ENCODE data around the gene SLC25A42.

SLC25A42 gene

GRCh38 chr19:19077103-19077502, 13.3 kb downstream of the SLC25A42 start:
- H3K27ac ChIP-seq (ENCODE audit: insufficient read depth in 1 of 2, low read depth in 1 of 2, low read length in 2 of 2, poor library complexity in 1 of 2, severe bottlenecking in 2 of 2): no peak overlapping the region
- no peaks in the 10 kb centered on the region for H3K27me3 ChIP-seq (replicated peaks in 2 of 5; ENCODE audit: control insufficient read depth in 4 of 5, insufficient read depth in 5 of 5, low read length in 4 of 5)
- no peak for DNase-seq
- H3K4me3 ChIP-seq (ENCODE audit: control insufficient read depth in 1 of 7, extremely low read depth in 1 of 7, insufficient read depth in 4 of 7, low read depth in 2 of 7, low read length in 6 of 7): no peak overlapping the region
- H3K36me3 ChIP-seq (ENCODE audit: control insufficient read depth in 4 of 4, insufficient read depth in 4 of 4, low read length in 3 of 4): peaks cover 0 to 4% (median 2%) of the 10 kb centered on the region in 4 experiments
- peaks cover 0 to 4% (median 0%) of the 10 kb centered on the region in 4 experiments for H3K4me1 ChIP-seq (ENCODE audit: control extremely low read depth in 1 of 4, control insufficient read depth in 4 of 4, insufficient read depth in 4 of 4, low read length in 3 of 4)
- no peaks in the 10 kb centered on the region for H3K9me3 ChIP-seq (ENCODE audit: control extremely low read depth in 1 of 5, control insufficient read depth in 4 of 5, insufficient read depth in 2 of 5, low read depth in 1 of 5, low read length in 4 of 5)
- CTCF ChIA-PET: interaction anchor here (0.9 kb wide), 1 partner anchor 31 kb away, joined by 3 read pairs; no protein-coding TSS in a partner anchor
- POLR2A ChIA-PET: no interaction called here
- 98% methylated on average over 5 of the region's 7 CpGs for WGBS (ENCODE audit: insufficient coverage)

- no CpG with 5 or more reads among the region's 6 CpGs for WGBS (ENCODE audit: insufficient coverage)
- H3K27ac ChIP-seq (ENCODE audit: insufficient read depth in 1 of 2, low read depth in 1 of 2, low read length in 2 of 2, poor library complexity in 1 of 2, severe bottlenecking in 2 of 2): no peak overlapping the region
- peaks cover 0 to 3% (median 0%) of the 10 kb centered on the region in 4 experiments for H3K36me3 ChIP-seq (ENCODE audit: control insufficient read depth in 4 of 4, insufficient read depth in 4 of 4, low read length in 3 of 4)
- DNase-seq: no peak
- ChIA-PET POLR2A (no interaction called here), CTCF (no interaction called here)
- no peaks in the 10 kb centered on the region for H3K27me3 ChIP-seq (replicated peaks in 2 of 5; ENCODE audit: control insufficient read depth in 4 of 5, insufficient read depth in 5 of 5, low read length in 4 of 5)
- H3K4me1 ChIP-seq (ENCODE audit: control extremely low read depth in 1 of 4, control insufficient read depth in 4 of 4, insufficient read depth in 4 of 4, low read length in 3 of 4): peaks cover 0 to 4% (median 0%) of the 10 kb centered on the region in 4 experiments
- H3K9me3 ChIP-seq (ENCODE audit: control extremely low read depth in 1 of 5, control insufficient read depth in 4 of 5, insufficient read depth in 2 of 5, low read depth in 1 of 5, low read length in 4 of 5): no peaks in the 10 kb centered on the region
- H3K4me3 ChIP-seq (ENCODE audit: control insufficient read depth in 1 of 7, extremely low read depth in 1 of 7, insufficient read depth in 4 of 7, low read depth in 2 of 7, low read length in 6 of 7): no peak overlapping the region
Measured at GRCh38 chr19:19078801-19079200, 15.0 kb downstream of the SLC25A42 start.

GRCh38 chr19:19079571-19079970, 15.8 kb downstream of the SLC25A42 start:
- ChIA-PET CTCF (no interaction called here), POLR2A (no interaction called here)
- H3K4me1 ChIP-seq (ENCODE audit: control extremely low read depth in 1 of 4, control insufficient read depth in 4 of 4, insufficient read depth in 4 of 4, low read length in 3 of 4): no peaks in the 10 kb centered on the region
- peaks cover 0 to 3% (median 0%) of the 10 kb centered on the region in 4 experiments for H3K36me3 ChIP-seq (ENCODE audit: control insufficient read depth in 4 of 4, insufficient read depth in 4 of 4, low read length in 3 of 4)
- no peak for DNase-seq
- H3K9me3 ChIP-seq (ENCODE audit: control extremely low read depth in 1 of 5, control insufficient read depth in 4 of 5, insufficient read depth in 2 of 5, low read depth in 1 of 5, low read length in 4 of 5): no peaks in the 10 kb centered on the region
- H3K27me3 ChIP-seq (replicated peaks in 2 of 5; ENCODE audit: control insufficient read depth in 4 of 5, insufficient read depth in 5 of 5, low read length in 4 of 5): no peaks in the 10 kb centered on the region
- H3K27ac ChIP-seq (ENCODE audit: insufficient read depth in 1 of 2, low read depth in 1 of 2, low read length in 2 of 2, poor library complexity in 1 of 2, severe bottlenecking in 2 of 2): no peak overlapping the region
- WGBS (ENCODE audit: insufficient coverage): no CpG with 5 or more reads among the region's 1 CpG
- no peak overlapping the region for H3K4me3 ChIP-seq (ENCODE audit: control insufficient read depth in 1 of 7, extremely low read depth in 1 of 7, insufficient read depth in 4 of 7, low read depth in 2 of 7, low read length in 6 of 7)

GRCh38 chr19:19081642-19082151, 17.9 kb downstream of the SLC25A42 start:
- CTCF ChIA-PET: no interaction called here

GRCh38 chr19:19083413-19084178, 19.8 kb downstream of the SLC25A42 start:
- H3K9me3 ChIP-seq (ENCODE audit: control extremely low read depth in 1 of 5, control insufficient read depth in 4 of 5, insufficient read depth in 2 of 5, low read depth in 1 of 5, low read length in 4 of 5): no peaks in the 10 kb centered on the region
- WGBS (ENCODE audit: insufficient coverage): 95% methylated on average over 7 of the region's 10 CpGs
- no peak for DNase-seq
- no peak overlapping the region for H3K4me3 ChIP-seq (ENCODE audit: control insufficient read depth in 1 of 7, extremely low read depth in 1 of 7, insufficient read depth in 4 of 7, low read depth in 2 of 7, low read length in 6 of 7)
- POLR2A ChIA-PET: no interaction called here
- CTCF ChIA-PET: no interaction called here
- H3K4me1 ChIP-seq (ENCODE audit: control extremely low read depth in 1 of 4, control insufficient read depth in 4 of 4, insufficient read depth in 4 of 4, low read length in 3 of 4): no peaks in the 10 kb centered on the region
- no peak overlapping the region for H3K27ac ChIP-seq (ENCODE audit: insufficient read depth in 1 of 2, low read depth in 1 of 2, low read length in 2 of 2, poor library complexity in 1 of 2, severe bottlenecking in 2 of 2)
- H3K36me3 ChIP-seq (ENCODE audit: control insufficient read depth in 4 of 4, insufficient read depth in 4 of 4, low read length in 3 of 4): no peaks in the 10 kb centered on the region
- no peaks in the 10 kb centered on the region for H3K27me3 ChIP-seq (replicated peaks in 2 of 5; ENCODE audit: control insufficient read depth in 4 of 5, insufficient read depth in 5 of 5, low read length in 4 of 5)

More at GRCh38 chr19:19081642-19082151, 17.9 kb downstream of the SLC25A42 start:
- POLR2A ChIA-PET: interaction anchor here (1.1 kb wide), 1 partner anchor 18 kb away, joined by 3 read pairs; no protein-coding TSS in a partner anchor
- WGBS (ENCODE audit: insufficient coverage): 94% methylated on average over 15 of the region's 16 CpGs
- no peak for DNase-seq
- no peaks in the 10 kb centered on the region for H3K9me3 ChIP-seq (ENCODE audit: control extremely low read depth in 1 of 5, control insufficient read depth in 4 of 5, insufficient read depth in 2 of 5, low read depth in 1 of 5, low read length in 4 of 5)
- no peaks in the 10 kb centered on the region for H3K4me1 ChIP-seq (ENCODE audit: control extremely low read depth in 1 of 4, control insufficient read depth in 4 of 4, insufficient read depth in 4 of 4, low read length in 3 of 4)
- H3K4me3 ChIP-seq (ENCODE audit: control insufficient read depth in 1 of 7, extremely low read depth in 1 of 7, insufficient read depth in 4 of 7, low read depth in 2 of 7, low read length in 6 of 7): no peak overlapping the region
- no peak overlapping the region for H3K27ac ChIP-seq (ENCODE audit: insufficient read depth in 1 of 2, low read depth in 1 of 2, low read length in 2 of 2, poor library complexity in 1 of 2, severe bottlenecking in 2 of 2)
- H3K36me3 ChIP-seq (ENCODE audit: control insufficient read depth in 4 of 4, insufficient read depth in 4 of 4, low read length in 3 of 4): no peaks in the 10 kb centered on the region
- no peaks in the 10 kb centered on the region for H3K27me3 ChIP-seq (replicated peaks in 2 of 5; ENCODE audit: control insufficient read depth in 4 of 5, insufficient read depth in 5 of 5, low read length in 4 of 5)

GRCh38 chr19:19087676-19088075, 23.9 kb downstream of the SLC25A42 start:
- H3K9me3 ChIP-seq (ENCODE audit: control extremely low read depth in 1 of 5, control insufficient read depth in 4 of 5, insufficient read depth in 2 of 5, low read depth in 1 of 5, low read length in 4 of 5): no peaks in the 10 kb centered on the region
- H3K36me3 ChIP-seq (ENCODE audit: control insufficient read depth in 4 of 4, insufficient read depth in 4 of 4, low read length in 3 of 4): peaks cover 0 to 2% (median 0%) of the 10 kb centered on the region in 4 experiments
- DNase-seq: no peak
- CTCF ChIA-PET: no interaction called here
- H3K4me3 ChIP-seq (ENCODE audit: control insufficient read depth in 1 of 7, extremely low read depth in 1 of 7, insufficient read depth in 4 of 7, low read depth in 2 of 7, low read length in 6 of 7): no peak overlapping the region
- no peaks in the 10 kb centered on the region for H3K27me3 ChIP-seq (replicated peaks in 2 of 5; ENCODE audit: control insufficient read depth in 4 of 5, insufficient read depth in 5 of 5, low read length in 4 of 5)
- POLR2A ChIA-PET: no interaction called here
- no peaks in the 10 kb centered on the region for H3K4me1 ChIP-seq (ENCODE audit: control extremely low read depth in 1 of 4, control insufficient read depth in 4 of 4, insufficient read depth in 4 of 4, low read length in 3 of 4)
- 100% methylated on average over 2 of the region's 2 CpGs for WGBS (ENCODE audit: insufficient coverage)
- no peak overlapping the region for H3K27ac ChIP-seq (ENCODE audit: insufficient read depth in 1 of 2, low read depth in 1 of 2, low read length in 2 of 2, poor library complexity in 1 of 2, severe bottlenecking in 2 of 2)

GRCh38 chr19:19094513-19094912, 30.7 kb downstream of the SLC25A42 start:
- Histone ChIP-seq H3K36me3 (ENCODE audit: control insufficient read depth in 4 of 4, insufficient read depth in 4 of 4, low read length in 3 of 4) (peaks cover 0 to 12% (median under 1%) of the 10 kb centered on the region in 4 experiments), H3K27me3 (replicated peaks in 2 of 5; ENCODE audit: control insufficient read depth in 4 of 5, insufficient read depth in 5 of 5, low read length in 4 of 5) (no peaks in the 10 kb centered on the region), H3K4me1 (ENCODE audit: control extremely low read depth in 1 of 4, control insufficient read depth in 4 of 4, insufficient read depth in 4 of 4, low read length in 3 of 4) (no peaks in the 10 kb centered on the region), H3K9me3 (ENCODE audit: control extremely low read depth in 1 of 5, control insufficient read depth in 4 of 5, insufficient read depth in 2 of 5, low read depth in 1 of 5, low read length in 4 of 5) (no peaks in the 10 kb centered on the region), H3K4me3 (ENCODE audit: control insufficient read depth in 1 of 7, extremely low read depth in 1 of 7, insufficient read depth in 4 of 7, low read depth in 2 of 7, low read length in 6 of 7) (no peak overlapping the region), H3K27ac (ENCODE audit: insufficient read depth in 1 of 2, low read depth in 1 of 2, low read length in 2 of 2, poor library complexity in 1 of 2, severe bottlenecking in 2 of 2) (no peak overlapping the region)
- WGBS (ENCODE audit: insufficient coverage): 93% methylated on average over 6 of the region's 7 CpGs
- ChIA-PET POLR2A (no interaction called here), CTCF (no interaction called here)
- no peak for DNase-seq
